Measurements from ENCODE around the gene C22orf42. TPM values are rescaled to one million over a fixed set of nuclear protein-coding genes. Genes with fewer than 3 reads are reported as not detected.
"Not testable (repeated sequence)": the region's sequence is repeated elsewhere in the genome, so short reads cannot be mapped to it uniquely, and the experiment has no call there.

Gene C22orf42
- total RNA-seq, 1 experiment from 2014 or later = not detected

- no peak overlapping the region for H3K27ac ChIP-seq
- no peaks in the 10 kb centered on the region for H3K9me3 ChIP-seq (replicated peaks)
- H3K4me1 ChIP-seq = no peaks in the 10 kb centered on the region
- H3K36me3 ChIP-seq = no peaks in the 10 kb centered on the region
- H3K27me3 ChIP-seq = no peaks in the 10 kb centered on the region
- DNase-seq = no peak
- H3K4me3 ChIP-seq = no peak overlapping the region
Observed at GRCh38 chr22:32199961-32200360, 40.9 kb upstream of the C22orf42 start.

- Histone ChIP-seq H3K4me3 (no peak overlapping the region), H3K27me3 (no peaks in the 10 kb centered on the region), H3K27ac (no peak overlapping the region), H3K4me1 (no peaks in the 10 kb centered on the region), H3K9me3 (replicated peaks) (no peaks in the 10 kb centered on the region), H3K36me3 (no peaks in the 10 kb centered on the region)
- DNase-seq = no peak
Observed at GRCh38 chr22:32199341-32199740, 40.2 kb upstream of the C22orf42 start.

- H3K9me3 ChIP-seq (replicated peaks); H3K27me3 ChIP-seq; DNase-seq: not testable (repeated sequence)
Observed at GRCh38 chr22:32197553-32198226, 38.6 kb upstream of the C22orf42 start.

GRCh38 chr22:32195900-32196299, 36.8 kb upstream of the C22orf42 start:
- not testable (repeated sequence) for H3K4me3 ChIP-seq; H3K36me3 ChIP-seq; H3K4me1 ChIP-seq; DNase-seq; H3K27me3 ChIP-seq; H3K9me3 ChIP-seq (replicated peaks); H3K27ac ChIP-seq

More at GRCh38 chr22:32197553-32198226, 38.6 kb upstream of the C22orf42 start:
- H3K27ac ChIP-seq, H3K4me3 ChIP-seq, H3K4me1 ChIP-seq, H3K36me3 ChIP-seq: not testable (repeated sequence)

- not testable (repeated sequence) for H3K4me3 ChIP-seq; H3K36me3 ChIP-seq; H3K27ac ChIP-seq; DNase-seq; H3K4me1 ChIP-seq; H3K27me3 ChIP-seq; H3K9me3 ChIP-seq (replicated peaks)
Observed at GRCh38 chr22:32193346-32193745, 34.2 kb upstream of the C22orf42 start.

GRCh38 chr22:32191021-32191420, 31.9 kb upstream of the C22orf42 start:
- H3K9me3 ChIP-seq (replicated peaks); H3K27me3 ChIP-seq; H3K36me3 ChIP-seq; H3K27ac ChIP-seq; DNase-seq; H3K4me1 ChIP-seq; H3K4me3 ChIP-seq: not testable (repeated sequence)

GRCh38 chr22:32185821-32186220, 26.7 kb upstream of the C22orf42 start:
- Histone ChIP-seq H3K4me1 (no peaks in the 10 kb centered on the region), H3K27me3 (no peaks in the 10 kb centered on the region), H3K27ac (no peak overlapping the region), H3K36me3 (no peaks in the 10 kb centered on the region), H3K9me3 (replicated peaks) (no peaks in the 10 kb centered on the region), H3K4me3 (no peak overlapping the region)
- DNase-seq = no peak

- no peaks in the 10 kb centered on the region for H3K4me1 ChIP-seq
- H3K9me3 ChIP-seq (replicated peaks) = no peaks in the 10 kb centered on the region
- H3K4me3 ChIP-seq = no peak overlapping the region
- H3K27me3 ChIP-seq = no peaks in the 10 kb centered on the region
- no peak overlapping the region for H3K27ac ChIP-seq
- no peak for DNase-seq
- H3K36me3 ChIP-seq = no peaks in the 10 kb centered on the region
Observed at GRCh38 chr22:32183625-32184024, 24.5 kb upstream of the C22orf42 start.

- H3K36me3 ChIP-seq = no peaks in the 10 kb centered on the region
- H3K27me3 ChIP-seq = no peaks in the 10 kb centered on the region
- no peaks in the 10 kb centered on the region for H3K4me1 ChIP-seq
- no peak overlapping the region for H3K4me3 ChIP-seq
- DNase-seq = no peak
- H3K9me3 ChIP-seq (replicated peaks) = no peaks in the 10 kb centered on the region
- H3K27ac ChIP-seq = no peak overlapping the region
Observed at GRCh38 chr22:32181043-32181442, 21.9 kb upstream of the C22orf42 start.

- no peak overlapping the region for H3K4me3 ChIP-seq
- no peaks in the 10 kb centered on the region for H3K27me3 ChIP-seq
- DNase-seq = no peak
- no peaks in the 10 kb centered on the region for H3K36me3 ChIP-seq
- no peaks in the 10 kb centered on the region for H3K4me1 ChIP-seq
- H3K27ac ChIP-seq = no peak overlapping the region
- H3K9me3 ChIP-seq (replicated peaks) = no peaks in the 10 kb centered on the region
Observed at GRCh38 chr22:32177221-32177765, 18.2 kb upstream of the C22orf42 start.

- Histone ChIP-seq H3K27me3 (no peaks in the 10 kb centered on the region), H3K4me1 (no peaks in the 10 kb centered on the region), H3K4me3 (no peak overlapping the region), H3K9me3 (replicated peaks) (no peaks in the 10 kb centered on the region), H3K27ac (no peak overlapping the region), H3K36me3 (no peaks in the 10 kb centered on the region)
- no peak for DNase-seq
Observed at GRCh38 chr22:32175683-32176644, 16.9 kb upstream of the C22orf42 start.

- H3K27me3 ChIP-seq = no peaks in the 10 kb centered on the region
- no peaks in the 10 kb centered on the region for H3K36me3 ChIP-seq
- H3K9me3 ChIP-seq (replicated peaks) = no peaks in the 10 kb centered on the region
- no peak for DNase-seq
- H3K4me3 ChIP-seq = no peak overlapping the region
- no peak overlapping the region for H3K27ac ChIP-seq
- H3K4me1 ChIP-seq = no peaks in the 10 kb centered on the region
Observed at GRCh38 chr22:32175115-32175514, 16.0 kb upstream of the C22orf42 start.

- no peaks in the 10 kb centered on the region for H3K36me3 ChIP-seq
- H3K4me1 ChIP-seq = no peaks in the 10 kb centered on the region
- H3K4me3 ChIP-seq = no peak overlapping the region
- no peak overlapping the region for H3K27ac ChIP-seq
- DNase-seq = no peak
- no peaks in the 10 kb centered on the region for H3K27me3 ChIP-seq
- no peaks in the 10 kb centered on the region for H3K9me3 ChIP-seq (replicated peaks)
Observed at GRCh38 chr22:32165681-32166080, 6.6 kb upstream of the C22orf42 start.

GRCh38 chr22:32164075-32164860, 5.2 kb upstream of the C22orf42 start:
- H3K4me1 ChIP-seq = no peaks in the 10 kb centered on the region
- H3K36me3 ChIP-seq = no peaks in the 10 kb centered on the region
- H3K27me3 ChIP-seq = no peaks in the 10 kb centered on the region
- H3K4me3 ChIP-seq = no peak overlapping the region
- DNase-seq = no peak
- no peaks in the 10 kb centered on the region for H3K9me3 ChIP-seq (replicated peaks)
- no peak overlapping the region for H3K27ac ChIP-seq

GRCh38 chr22:32160411-32160810, 1.3 kb upstream of the C22orf42 start:
- not testable (repeated sequence) for H3K9me3 ChIP-seq (replicated peaks); H3K4me1 ChIP-seq; DNase-seq; H3K36me3 ChIP-seq; H3K27ac ChIP-seq; H3K4me3 ChIP-seq; H3K27me3 ChIP-seq
